Neural cell (in vitro differentiated cells): ENCODE measurements around the gene MC1R.

Experiments
- CTCF ChIP-seq: fragments of 450-650 bp; IDR thresholded peaks from 2 replicates; pipeline ENCODE4 v1.5.1; 2014; ENCODE audit warnings: antibody characterized with exemption, mild to moderate bottlenecking, moderate library complexity; ENCODE audit not compliant: poor library complexity, severe bottlenecking
- EP300 ChIP-seq: fragments of 450-650 bp; conservative IDR thresholded peaks from 2 replicates; pipeline ENCODE4 v1.6.1; 2014; ENCODE audit warnings: antibody characterized with exemption, mild to moderate bottlenecking, moderate library complexity; ENCODE audit not compliant: poor library complexity, severe bottlenecking
- EZH2 ChIP-seq: fragments of 200-600, 300-800 bp; shearing (Covaris generic), sonication (generic); IDR thresholded peaks from 2 replicates; pipeline ENCODE4 v1.6.1; 2014; ENCODE audit warnings: antibody characterized with exemption, low read length, borderline replicate concordance, mild to moderate bottlenecking; ENCODE audit not compliant: insufficient read depth, poor library complexity, severe bottlenecking
- REST ChIP-seq: IDR thresholded peaks from 2 replicates; pipeline ENCODE4 v1.6.1; 2012; ENCODE audit warnings: borderline replicate concordance
- SMC3 ChIP-seq: fragments of 450-650 bp; conservative IDR thresholded peaks from 2 replicates; pipeline ENCODE4 v1.6.1; 2014; ENCODE audit warnings: antibody characterized with exemption, mild to moderate bottlenecking, moderate library complexity; ENCODE audit not compliant: poor library complexity

GRCh38 chr16:89956505-89957215, 38.0 kb downstream of the MC1R start:
- no peak for TF ChIP-seq EP300
- no peak for TF ChIP-seq EZH2
- TF ChIP-seq CTCF, result no peak
- TF ChIP-seq SMC3, result no peak
- TF ChIP-seq REST, result no peak
